Parathyroid adenoma (tissue), 2 donors: ENCODE results near the gene LRRC59.
A peak's percentile ranks its signal among the peaks of the same experiment; 100 is the strongest.

Experiments used
- H2AFZ ChIP-seq: fragments of 300-600 bp; sonication (generic); one replicate; pipeline ENCODE4 v1.7.0; 2017; ENCODE audit warnings: antibody characterized with exemption, mild to moderate bottlenecking
- H3K27ac ChIP-seq: fragments of 300-600 bp; sonication (generic); one replicate; pipeline ENCODE4 v1.7.0; 2017
- H3K27me3 ChIP-seq: fragments of 300-600 bp; sonication (generic); one replicate; pipeline ENCODE4 v1.7.0; 2017; ENCODE audit warnings: low read length; ENCODE audit not compliant: control insufficient read depth, insufficient read depth
- H3K36me3 ChIP-seq: fragments of 300-600 bp; sonication (generic); one replicate; pipeline ENCODE4 v1.7.0; 2017; ENCODE audit warnings: low read length; ENCODE audit not compliant: control insufficient read depth, insufficient read depth
- H3K4me1 ChIP-seq: fragments of 300-600 bp; sonication (generic); one replicate; pipeline ENCODE4 v1.7.0; 2017; ENCODE audit warnings: control low read depth
- H3K4me2 ChIP-seq: fragments of 300-600 bp; sonication (generic); one replicate; pipeline ENCODE4 v1.7.0; 2017; ENCODE audit warnings: low read length
- H3K4me3 ChIP-seq: fragments of 300-600 bp; sonication (generic); one replicate; pipeline ENCODE4 v1.7.0; 2017; ENCODE audit warnings: low read depth, low read length
- H3K79me2 ChIP-seq: fragments of 300-600 bp; sonication (generic); one replicate; pipeline ENCODE4 v1.7.0; 2017; ENCODE audit warnings: control low read depth
- H3K9ac ChIP-seq: fragments of 300-600 bp; sonication (generic); one replicate; pipeline ENCODE4 v1.7.0; 2017; ENCODE audit warnings: mild to moderate bottlenecking
- H3K9me3 ChIP-seq: fragments of 300-600 bp; sonication (generic); one replicate; pipeline ENCODE4 v1.7.0; 2017; ENCODE audit warnings: low read length; ENCODE audit not compliant: control insufficient read depth
- CTCF ChIP-seq: fragments of 300-600 bp; sonication (generic); IDR thresholded peaks from one replicate; pipeline ENCODE4 v1.7.0; 2017; ENCODE audit warnings: antibody characterized with exemption, mild to moderate bottlenecking
- donor health status: primary hyperparathyroidism.

The LRRC59 gene

DNA sequence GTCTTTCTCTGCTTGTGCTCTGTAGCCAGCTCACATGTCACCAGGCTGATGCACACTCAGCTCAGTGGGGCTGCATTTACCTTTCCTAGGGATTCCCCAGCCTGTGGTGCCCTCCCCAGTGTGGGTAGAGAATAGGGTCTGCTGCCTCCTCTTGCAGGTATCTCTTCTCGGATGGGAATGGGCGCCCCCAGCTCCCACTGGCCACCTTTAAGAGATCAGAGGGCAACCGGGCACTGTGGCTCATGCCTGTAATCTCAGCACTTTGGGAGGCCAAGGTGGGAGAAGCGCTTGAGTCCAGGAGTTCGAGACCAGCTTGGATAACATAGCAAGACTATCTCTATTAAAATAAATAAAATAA, 48.1 kb downstream of the LRRC59 start:
- Histone ChIP-seq H3K36me3 (no peaks in the 10 kb centered on the region), H3K27ac (no peak overlapping the region), H3K9ac (no peak overlapping the region), H3K27me3 (no peaks in the 10 kb centered on the region), H3K9me3 (no peaks in the 10 kb centered on the region), H3K79me2 (peaks cover 4% of the 10 kb centered on the region), H3K4me2 (no peak overlapping the region), H2AFZ (no peak overlapping the region), H3K4me3 (no peak overlapping the region), H3K4me1 (peaks cover 5% of the 10 kb centered on the region)
- TF ChIP-seq CTCF = no peak

DNA sequence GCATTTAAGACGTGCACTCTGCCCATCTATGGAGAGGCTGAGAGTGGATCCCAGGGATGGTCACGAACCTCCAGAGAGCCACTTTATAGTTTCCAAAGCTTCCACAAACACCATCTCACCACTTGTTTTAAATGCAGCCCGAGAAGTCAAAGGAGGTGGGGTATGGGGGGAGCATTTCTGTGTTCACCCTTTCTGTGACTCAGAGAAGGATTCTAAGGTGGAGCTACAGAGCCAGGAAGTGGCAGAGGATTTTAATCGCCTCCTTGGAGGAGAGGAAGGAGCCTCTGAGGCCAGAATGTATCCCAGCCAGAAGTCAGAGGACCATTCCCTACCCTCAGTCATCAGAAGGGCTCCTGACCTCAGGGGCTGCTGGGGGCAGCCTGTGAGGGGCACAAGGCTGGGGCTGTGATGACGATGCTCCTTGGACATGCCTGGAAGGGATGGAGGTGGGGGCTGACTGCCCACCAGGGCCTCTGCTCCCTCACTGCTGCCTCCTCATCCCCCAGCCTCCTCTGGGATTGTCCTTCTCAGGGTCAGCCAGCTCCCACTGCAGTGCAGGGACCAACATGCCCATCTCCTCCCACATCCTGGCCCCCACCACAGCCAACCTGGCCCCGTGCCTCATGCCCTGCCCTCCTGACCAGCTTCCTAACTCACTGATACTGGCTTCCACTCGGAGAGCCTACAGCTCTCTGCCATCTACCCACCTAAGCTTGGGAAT, 48.6 kb downstream of the LRRC59 start:
- Histone ChIP-seq H3K27me3 (no peaks in the 10 kb centered on the region), H3K79me2 (peaks cover 2% of the 10 kb centered on the region), H3K9me3 (no peaks in the 10 kb centered on the region), H3K4me3 (no peak overlapping the region), H3K36me3 (no peaks in the 10 kb centered on the region), H3K4me1 (peaks cover 5% of the 10 kb centered on the region), H3K9ac (no peak overlapping the region), H3K27ac (no peak overlapping the region), H3K4me2 (no peak overlapping the region), H2AFZ (no peak overlapping the region)
- TF ChIP-seq CTCF = no peak

DNA sequence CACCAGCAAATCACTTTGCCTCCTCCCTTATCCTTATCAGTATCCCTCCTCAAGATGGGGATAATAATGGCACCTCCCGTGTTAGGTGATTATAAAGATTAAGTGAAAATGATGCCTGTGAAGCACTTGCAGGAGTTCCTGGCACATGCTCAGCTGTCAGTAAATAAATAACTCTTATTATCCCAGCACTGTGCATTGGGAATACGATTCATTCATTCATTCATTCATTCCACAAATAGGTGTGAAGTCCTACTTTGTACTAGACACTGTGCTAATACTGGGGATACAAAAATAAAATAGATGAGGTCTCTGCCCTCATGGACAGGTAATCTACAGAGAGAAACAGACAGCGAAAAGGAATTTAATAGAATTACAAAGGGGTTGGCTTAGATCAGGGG, 49.4 kb downstream of the LRRC59 start:
- Histone ChIP-seq H3K27ac (no peak overlapping the region), H3K4me3 (no peak overlapping the region), H3K9me3 (no peaks in the 10 kb centered on the region), H3K4me1 (peaks cover 5% of the 10 kb centered on the region), H3K36me3 (no peaks in the 10 kb centered on the region), H3K9ac (no peak overlapping the region), H3K4me2 (no peak overlapping the region), H2AFZ (no peak overlapping the region), H3K27me3 (no peaks in the 10 kb centered on the region), H3K79me2 (peaks cover 2% of the 10 kb centered on the region)
- no peak for TF ChIP-seq CTCF

DNA sequence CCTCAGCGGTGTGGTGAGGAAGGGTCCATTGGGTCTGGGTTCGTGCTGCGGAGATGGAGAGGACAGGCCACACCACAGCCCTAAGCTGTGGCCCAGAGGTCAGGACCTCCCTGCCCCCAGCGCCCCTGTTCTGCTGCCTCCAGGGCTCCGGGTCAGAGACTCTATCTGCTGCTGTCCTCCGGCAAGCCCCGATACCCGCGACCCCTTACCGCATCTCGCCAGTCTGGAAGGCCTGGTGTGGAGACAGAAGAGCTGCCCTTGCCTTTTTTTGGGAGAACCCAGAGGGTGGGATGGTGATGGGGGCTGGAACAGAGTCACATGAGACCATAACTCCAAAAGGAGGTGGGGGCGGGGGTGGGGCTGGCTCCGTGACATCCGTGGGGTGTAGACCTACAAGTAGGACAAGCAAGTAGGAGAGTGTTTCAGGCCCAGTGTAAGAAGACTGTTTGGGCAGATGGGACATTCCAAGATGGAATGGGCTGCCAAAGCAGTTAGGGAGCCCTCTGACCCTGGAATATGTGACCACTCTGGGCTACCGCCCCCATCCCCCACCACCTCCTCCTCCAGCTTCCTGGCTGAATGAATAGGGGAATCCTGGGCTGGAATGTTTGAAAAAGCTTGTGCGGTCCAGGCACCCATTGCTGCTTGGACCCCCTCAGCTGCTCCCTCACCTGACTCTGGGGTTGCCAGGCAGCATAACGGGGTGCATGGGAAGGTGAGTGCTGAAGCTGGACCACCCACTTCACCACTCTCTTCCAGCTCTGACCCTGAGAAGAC, 50.0 kb downstream of the LRRC59 start:
- no peak overlapping the region for H3K27ac ChIP-seq

More for the DNA sequence above, 50.0 kb downstream of the LRRC59 start:
- H3K36me3 ChIP-seq = no peaks in the 10 kb centered on the region
- no peak overlapping the region for H2AFZ ChIP-seq
- H3K79me2 ChIP-seq = peaks cover 2% of the 10 kb centered on the region
- H3K4me1 ChIP-seq = peaks cover 5% of the 10 kb centered on the region
- no peaks in the 10 kb centered on the region for H3K9me3 ChIP-seq
- H3K9ac ChIP-seq = no peak overlapping the region
- peak overlapping the region; percentile 97 for H3K4me2 ChIP-seq
- H3K4me3 ChIP-seq = peak overlapping the region; percentile 77
- H3K27me3 ChIP-seq = no peaks in the 10 kb centered on the region
- no peak for TF ChIP-seq CTCF
